Hindlimb muscle (tissue), 1 donor: ENCODE data around the gene SLC16A12. TPM values are rescaled to one million over a fixed set of nuclear protein-coding genes. Genes with fewer than 3 reads are reported as not detected.

ENCODE experiments used
- DNase-seq: peaks from one replicate; pipeline ENCODE4 v3.0.0-alpha.2; 2013
- polyA plus RNA-seq: library from polyadenylated mRNA; unstranded; fragments of 120-200 nt; gene quantifications from one replicate; pipeline ENCODE4 v1.2.1, GENCODE V29; 2013; ENCODE audit not compliant: insufficient read length

Gene SLC16A12
- polyA plus RNA-seq, 1 donor: 1.9 TPM

DNA sequence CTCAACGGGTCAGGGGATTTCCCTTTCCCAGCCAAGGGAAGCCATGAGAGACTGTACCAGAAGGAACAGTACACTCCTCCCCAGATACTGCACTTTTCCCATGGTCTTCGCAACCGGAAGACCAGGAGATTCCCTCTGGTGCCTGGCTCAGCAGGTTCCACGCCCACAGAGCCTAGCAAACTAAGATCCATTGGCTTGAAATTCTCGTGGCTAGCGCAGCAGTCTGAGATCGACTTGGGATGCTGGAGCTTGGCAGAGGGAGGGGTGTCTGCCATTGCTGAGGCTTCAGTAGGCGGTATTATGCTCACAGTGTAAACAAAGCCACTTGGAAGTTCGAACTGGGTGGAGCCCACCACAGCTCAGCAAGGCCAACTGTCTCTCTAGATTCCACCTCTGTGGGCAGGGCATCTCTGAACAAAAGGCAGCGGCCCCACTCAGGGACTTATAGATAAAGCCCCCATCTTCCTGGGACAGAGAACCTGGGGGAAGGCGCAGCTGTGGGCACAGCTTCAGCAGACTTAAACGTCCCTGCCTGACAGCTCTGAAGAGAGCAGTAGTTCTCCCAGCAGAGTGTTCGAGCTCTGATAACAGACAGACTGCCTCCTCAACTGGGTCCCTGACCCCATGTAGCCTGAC lies 29.6 kb downstream of the SLC16A12 start:
- DNase-seq: no peak

DNA sequence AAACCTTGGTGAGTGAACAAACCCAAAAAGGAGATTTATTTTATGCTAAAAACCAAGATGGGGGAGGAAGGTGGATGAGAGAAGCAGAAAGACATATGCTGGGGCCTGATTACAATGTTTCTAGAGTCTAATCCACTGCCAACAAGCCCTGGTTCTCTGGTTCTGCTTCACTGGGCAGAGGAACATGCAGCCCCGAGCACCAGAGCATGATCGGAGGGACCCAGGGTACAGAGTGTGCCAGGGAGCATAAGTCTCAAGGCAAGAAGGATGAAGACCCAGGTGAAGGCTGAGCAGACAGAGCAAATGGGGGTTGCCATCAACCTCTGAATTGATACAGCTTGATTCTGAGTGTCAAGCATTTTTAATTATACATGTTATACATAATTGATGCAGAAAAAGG lies 30.7 kb downstream of the SLC16A12 start:
- DNase-seq: no peak

DNA sequence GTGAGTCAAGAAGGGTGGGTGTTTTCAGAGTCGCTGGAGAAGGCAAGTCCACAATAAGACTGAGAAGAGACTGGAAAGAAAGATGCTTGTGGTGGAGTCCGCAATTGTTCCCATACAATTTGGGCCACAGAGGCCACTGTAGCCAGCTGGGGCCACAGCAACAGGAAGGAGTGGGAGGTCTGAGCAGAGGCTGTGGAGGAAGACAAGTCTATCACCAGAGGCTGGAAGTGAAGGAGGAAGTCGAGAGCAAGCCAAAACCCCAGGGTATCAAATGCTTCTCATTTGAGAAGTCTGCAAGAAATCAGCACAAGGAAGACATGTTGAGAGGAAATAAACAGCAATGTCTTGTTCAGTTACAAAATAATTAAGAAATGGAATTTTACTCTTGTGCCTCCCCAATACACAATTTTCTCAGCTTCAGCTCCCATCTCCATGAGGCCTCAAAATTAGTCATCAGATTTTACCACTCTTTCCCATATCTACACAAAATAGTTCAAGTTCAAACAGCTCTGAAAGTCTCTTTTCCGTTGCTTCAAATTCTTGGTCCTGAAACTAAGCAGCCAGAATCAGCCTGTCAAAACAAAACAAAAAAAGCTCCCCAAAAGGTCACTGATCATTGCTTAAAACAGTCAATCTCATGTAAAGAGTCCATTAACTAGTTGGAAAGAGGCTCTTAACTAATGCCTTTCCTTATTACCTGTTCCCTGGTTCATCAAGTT lies 31.6 kb downstream of the SLC16A12 start:
- no peak for DNase-seq

DNA sequence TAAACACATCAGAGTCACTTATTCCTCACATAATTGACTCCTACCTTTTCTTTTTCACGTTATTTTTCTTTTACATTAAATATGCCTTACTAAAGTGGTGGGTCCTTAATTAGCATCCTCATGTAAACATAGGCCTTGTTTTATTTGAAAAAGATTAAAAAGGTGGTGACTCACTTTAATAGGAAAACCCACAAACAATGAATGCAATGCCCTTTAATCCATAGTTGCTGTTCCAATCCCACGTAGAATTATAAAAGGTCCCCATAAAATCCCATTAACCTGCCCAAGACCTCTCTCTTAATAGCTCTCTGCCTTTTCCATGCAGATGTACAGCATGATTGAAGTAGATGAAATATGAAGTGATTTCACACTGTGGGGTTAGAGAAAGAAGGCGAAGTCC lies 32.2 kb downstream of the SLC16A12 start:
- no peak for DNase-seq

DNA sequence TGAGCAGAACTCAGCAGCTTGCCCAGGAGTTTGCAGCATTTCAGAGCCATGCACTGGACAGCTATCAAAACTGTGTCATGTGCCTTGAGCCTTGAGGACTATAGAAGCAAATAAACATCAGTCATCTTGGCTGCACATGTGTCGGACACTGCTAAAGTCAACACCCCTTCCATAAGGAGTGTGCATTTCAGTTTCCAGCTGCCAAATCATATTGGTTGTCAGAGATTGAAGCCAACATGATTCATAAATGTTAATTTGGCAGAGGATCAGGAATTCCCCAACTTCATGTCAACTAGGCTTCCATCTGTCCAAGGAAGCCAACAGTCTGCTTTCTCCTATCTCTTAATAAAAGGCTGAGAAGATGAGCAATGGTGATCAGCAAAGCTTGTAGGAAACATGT lies 32.8 kb downstream of the SLC16A12 start:
- DNase-seq: no peak

DNA sequence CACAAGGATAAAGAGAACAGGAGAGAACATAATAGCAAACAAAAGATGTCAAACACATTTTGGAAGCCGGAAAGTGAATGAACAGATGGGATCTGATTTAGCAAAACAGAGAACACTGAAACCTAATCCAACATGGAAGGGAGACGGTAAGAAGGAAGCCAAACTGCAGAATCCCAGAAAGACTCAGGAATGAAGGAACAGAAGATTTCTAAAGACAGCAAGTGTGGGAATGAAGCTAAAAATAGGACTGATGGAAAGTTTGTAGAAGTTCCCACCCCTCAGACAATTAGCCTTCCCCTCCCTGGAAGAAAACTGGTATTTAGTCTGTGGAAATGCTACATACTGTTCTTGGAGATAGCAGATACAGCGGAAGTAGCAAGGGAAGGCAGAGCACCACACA lies 40.8 kb downstream of the SLC16A12 start:
- DNase-seq: no peak

DNA sequence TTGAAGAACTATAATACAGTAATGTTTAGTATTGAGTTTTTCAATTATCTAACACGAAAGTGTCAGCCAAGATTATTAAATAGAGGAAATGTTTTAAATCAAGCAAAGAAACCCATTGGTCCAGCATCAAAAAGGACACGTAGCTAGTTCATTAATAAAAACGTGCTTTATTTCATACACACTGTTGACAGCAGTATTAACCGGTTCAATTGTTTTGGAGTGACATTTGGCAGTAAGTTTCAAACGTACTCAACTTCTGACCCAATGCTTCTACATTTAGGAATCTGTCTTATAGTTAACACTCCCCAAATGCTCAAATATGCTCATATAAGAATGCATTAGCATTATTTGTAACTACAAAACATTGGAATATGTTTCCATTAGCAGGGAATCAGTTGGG lies 41.3 kb downstream of the SLC16A12 start:
- no peak for DNase-seq

DNA sequence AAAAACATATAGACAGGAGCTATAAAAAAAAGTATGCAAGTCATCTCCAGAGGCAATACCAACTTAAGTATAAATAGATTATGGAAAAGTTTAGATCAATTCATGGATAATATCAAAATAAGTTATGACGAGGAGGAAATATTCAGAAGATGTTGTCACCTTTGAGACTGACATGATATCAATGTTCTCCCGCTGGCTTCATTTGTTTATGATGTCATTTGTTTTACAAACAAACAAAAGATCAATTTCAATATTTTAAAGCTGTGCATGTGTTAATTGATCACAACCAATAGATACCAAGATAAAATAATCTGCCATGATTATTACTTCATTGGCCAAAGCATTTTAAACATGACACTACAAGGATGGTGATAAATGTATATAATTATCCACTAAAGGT lies 43.5 kb downstream of the SLC16A12 start:
- no peak for DNase-seq

DNA sequence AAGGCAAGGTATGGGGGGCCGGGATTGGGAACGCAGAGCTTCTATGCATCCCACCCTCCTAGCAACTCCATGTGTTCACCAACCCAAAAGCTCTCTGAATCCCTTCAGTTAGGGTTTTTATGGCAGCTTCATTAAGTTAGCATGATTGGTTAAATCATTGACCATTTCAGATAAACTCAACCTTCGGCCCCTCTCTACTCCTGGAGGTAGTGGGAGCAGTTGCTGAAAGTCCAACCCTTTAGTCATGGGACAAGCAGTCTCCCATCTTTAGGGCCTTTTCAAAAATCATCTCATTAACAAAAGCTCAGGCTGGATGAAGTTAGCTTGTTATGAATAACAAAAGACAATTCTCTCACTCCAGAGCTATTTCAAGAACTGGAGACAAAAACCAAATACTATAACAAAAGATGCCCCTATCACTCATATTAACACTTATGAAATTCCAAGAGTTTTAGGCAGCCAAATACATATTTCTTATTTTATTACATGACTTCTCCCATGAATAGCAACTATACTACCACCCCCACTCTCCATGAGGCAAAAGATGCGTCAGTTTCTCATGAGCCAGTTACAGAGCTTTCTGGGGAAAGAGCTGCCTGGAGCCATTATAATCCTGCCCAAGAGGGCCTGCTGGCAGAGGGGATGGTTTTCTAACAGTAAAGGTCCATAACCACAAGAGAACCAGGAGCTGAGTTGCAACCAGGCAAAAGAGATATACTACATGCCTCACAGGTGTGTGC lies 44.6 kb downstream of the SLC16A12 start:
- DNase-seq: no peak

DNA sequence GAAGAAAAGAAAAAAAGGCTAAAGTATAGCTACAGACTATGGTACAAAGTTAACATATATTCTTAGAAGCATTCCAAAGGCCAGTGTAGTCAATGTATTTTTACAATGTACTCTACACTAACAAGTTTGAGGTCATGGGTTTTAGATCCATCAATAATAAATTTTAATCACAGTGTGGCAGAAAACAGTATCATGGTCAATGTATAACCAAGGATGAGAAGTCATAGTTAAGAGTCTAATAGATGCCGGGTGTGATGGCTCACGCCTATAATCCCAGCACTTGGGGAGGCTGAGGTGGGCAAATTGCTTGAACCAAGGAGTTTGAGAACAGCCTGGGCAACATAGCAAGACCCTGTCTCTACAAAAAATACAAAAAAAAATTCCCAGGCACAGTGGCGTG lies 53.1 kb downstream of the SLC16A12 start:
- DNase-seq: no peak

DNA sequence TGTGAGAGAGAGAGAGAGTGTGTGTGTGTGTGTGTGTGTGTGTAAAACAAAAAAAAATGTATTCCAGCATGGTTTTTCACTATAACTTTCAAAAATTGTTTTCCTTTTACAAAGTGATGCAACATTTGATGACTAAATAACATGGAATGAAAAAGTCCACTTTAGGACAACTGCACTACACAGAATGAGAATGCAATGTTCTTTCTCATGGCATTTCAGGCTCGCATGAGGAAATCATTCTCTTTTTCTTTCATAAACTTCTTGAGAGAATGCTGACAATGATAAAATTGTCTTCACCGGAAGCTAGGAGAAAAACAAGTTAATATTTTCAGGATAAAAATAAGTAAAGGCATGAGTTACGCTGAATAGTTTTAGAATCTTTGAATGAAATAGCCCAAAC lies 53.7 kb downstream of the SLC16A12 start:
- DNase-seq: no peak

DNA sequence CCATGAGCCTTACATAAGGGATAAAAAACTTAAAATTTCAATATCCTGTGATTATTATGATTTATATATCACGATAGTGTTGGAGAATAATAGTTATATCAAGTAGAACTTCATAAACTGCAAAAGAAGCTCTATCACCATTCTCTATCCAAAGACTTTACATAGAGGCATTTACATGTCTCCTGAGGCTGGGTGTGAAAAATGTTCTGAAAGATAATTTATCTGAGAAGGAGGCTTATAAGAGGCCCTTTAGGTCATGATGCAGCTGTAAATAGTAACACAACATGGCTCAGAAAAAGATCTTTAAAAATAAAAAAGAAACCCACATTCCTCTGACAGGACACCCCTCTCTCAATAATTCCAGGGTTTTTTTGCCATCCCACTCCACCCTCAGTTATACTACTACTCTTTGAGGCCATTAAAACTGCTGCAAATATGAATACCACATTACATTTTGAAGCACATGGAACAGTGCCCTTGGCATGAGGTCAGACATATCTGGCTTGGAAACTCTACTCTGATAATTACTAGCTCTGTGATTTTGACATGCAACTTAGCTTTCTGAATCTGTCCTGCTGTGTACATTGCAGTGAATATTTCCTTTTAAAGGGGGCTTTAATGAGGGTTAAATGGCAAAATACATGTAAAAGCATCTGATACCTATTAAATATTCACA lies 55.5 kb downstream of the SLC16A12 start:
- peak; percentile 59 for DNase-seq

DNA sequence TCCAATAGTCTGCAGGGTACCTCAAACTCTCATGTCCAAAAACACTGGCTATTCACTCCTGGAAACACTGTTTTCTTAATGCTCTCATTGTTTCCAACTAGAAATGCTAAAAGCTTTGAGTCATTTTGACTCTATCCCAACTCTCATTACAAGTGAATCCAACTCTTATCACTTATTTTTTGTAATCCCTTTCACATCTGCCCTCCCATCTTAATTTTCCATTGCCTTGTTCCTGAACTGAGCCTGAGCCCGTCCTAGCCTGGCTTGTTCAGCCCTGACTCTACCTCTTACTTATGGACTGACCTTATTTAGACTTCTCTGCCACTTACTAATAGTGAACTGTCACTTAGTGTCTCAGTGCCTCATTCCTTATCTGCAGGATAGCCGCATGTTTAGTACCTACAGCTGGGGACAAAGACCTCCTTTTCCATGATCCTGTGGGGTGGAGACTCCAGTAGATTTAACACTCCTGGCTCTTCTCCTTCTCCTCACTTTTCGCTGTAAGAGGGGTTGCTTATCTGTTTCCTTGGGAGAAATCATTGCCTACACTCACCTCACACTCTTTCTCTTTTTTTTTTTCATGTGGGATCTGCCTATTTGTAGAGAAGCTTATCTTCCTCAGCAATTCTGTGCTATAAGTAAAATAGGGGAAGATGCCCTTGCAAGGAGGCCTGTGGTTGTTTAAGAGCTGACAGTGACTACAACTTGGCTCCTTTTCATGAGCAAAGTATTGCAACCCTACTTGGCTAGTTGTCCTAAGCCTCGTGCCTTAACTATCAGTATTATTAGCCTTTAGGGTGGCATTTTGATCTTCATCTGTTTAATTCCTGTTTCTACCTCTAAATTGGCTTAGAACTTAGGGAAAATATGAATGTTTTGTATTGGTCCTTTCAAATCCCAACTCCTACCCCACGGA lies 56.4 kb downstream of the SLC16A12 start:
- no peak for DNase-seq

DNA sequence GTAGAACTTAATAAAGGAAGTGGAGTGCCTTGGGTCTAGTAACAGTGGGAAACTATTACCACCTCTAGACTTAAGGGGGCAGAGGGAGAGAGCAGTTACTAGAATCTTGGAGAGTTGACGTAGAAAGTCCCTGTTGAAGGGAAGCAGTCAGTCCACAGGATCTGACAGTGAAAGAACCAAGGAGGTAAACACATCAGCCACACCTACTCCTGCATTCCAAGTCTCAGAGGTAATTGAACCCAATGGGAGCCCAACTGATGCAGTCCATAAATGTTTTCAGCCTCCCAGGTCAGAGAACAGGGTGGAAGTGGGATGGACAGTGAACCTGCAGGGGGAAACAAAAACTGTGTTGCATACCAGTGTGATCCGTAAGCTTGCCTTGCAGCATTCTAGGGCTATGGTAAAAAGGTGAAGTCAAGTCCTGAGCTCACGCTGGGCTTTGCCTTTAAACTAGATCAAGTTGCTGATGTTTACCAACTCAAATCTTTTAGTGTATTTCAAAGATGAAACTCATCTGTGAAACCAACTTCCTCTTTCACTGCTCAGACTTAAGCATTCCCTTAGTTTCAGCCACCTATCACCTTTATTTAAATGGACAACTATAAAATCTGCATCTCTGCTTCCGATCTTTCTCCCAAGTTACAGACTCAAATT lies 57.2 kb downstream of the SLC16A12 start:
- DNase-seq: no peak

DNA sequence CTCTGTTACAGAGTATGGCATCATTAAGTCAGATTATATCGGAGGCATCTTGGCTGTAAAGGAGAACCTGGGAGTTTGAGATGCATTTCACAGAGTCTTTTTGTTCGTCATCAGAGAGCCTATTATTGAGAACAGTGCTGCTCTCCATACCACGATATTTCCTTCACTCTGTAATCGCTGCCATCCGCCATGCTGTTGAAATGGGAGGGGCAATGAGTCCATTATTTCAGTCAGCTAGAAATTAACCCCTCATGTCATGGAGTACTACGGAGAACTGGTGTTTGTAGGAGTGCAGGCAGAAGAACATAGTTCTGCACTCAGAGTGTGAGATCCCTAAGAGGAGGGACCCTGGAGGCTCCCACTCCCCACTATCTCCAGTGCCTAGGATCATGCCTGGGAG lies 59.2 kb downstream of the SLC16A12 start:
- DNase-seq: no peak

DNA sequence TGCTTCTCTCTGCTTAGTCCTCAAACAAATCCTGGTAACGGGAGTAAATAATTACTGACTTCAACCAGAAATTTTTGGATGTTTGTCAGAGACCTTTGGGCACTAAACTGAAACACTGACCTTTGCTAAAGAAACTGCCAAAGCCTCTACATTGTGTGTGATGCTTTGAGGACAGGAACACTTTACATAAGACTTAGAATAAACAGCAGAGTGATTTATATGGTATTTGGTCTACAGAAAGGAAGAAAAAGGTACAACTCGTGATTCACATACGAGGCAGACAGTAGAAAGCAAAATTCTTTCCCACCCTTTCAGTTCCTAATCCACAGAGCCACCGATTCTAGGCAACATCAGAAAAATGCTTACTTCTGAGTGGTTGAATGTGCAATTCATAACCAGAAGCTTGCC lies 59.8 kb downstream of the SLC16A12 start:
- no peak for DNase-seq

DNA sequence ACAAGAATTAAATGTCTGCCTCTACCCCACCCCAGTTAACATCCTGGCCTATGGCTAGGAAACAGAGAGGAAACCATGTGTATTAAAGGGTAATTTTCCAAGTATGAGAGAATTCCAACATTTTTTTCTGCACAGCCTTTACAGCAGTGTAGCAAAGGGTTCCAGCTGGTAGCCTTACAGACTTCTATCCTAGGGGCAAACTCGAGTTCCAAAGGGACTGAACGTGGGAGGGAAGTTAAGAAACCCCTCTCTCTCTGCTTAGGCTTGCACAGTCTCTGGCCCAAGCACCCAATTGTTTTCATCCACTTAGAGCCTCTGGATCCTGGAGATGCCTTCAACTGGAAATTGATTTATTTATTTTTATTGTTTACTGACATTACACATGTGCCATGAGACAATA lies 60.3 kb downstream of the SLC16A12 start:
- no peak for DNase-seq

DNA sequence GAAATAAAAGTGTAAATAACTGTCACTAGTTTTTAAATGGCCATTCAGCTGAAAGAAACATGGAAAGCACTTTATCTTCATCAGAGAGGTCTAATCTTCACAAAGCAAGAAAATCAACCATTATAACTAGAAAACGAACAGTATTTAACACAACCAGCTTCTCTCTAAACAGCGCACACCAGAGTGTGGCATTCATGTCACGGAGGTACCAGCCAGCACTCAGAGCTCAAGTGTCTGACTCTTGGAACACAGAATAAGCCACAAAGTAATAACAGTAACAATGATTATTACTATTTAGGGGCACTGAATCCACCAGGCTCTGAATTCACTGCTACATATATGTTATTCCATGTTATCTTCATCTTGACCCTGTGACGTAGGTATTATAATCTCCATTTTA lies 60.9 kb downstream of the SLC16A12 start:
- no peak for DNase-seq

DNA sequence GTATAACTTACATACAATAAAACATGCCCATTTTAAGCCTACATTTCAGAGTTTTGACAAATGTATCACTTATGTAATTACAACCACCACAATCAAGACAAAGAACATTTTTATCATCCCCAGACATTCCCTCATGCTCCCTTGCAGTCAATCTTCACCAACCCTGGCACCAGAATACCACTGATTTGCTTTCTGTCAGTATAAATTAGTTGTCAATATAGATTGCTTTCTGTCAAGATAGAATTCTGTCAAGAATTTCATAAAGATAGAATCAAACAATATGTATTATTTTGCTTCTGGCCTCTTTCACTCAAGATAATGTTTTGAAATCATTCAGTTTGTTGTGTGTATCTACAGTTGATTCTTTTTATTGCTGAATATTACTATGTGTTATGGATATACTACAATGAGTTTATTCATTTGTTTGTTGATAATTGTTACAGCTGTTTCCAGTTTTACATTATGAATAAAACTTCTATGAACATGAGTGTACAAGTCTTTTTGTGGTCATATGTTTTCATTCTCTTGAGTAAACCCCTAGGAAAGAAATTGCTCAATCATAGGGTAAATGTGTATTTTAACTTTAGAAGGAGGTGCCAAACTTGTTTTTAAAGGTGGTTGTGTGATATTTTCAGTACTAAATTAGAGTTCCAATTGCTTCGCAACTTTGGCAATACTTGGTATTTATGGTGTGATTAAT lies 64.1 kb downstream of the SLC16A12 start:
- DNase-seq: no peak

DNA sequence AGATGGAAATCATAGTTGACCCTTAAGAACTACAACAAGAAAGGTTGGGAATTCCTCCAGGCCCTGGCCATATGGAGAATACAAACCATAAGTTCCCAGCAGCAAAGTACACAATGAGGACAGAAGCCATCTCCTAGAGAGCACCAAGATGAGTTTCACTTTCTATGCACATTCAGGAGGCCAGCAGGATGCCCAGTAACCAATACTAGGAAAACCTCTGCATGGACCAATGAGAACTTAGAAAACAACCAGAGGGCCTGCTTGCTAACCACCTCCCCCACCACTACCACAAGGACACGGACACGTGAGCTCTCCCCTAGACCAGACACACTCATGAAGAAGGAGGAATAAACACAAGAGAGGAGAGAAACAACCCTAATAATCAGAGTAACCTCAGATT lies 64.8 kb downstream of the SLC16A12 start:
- DNase-seq: no peak

DNA sequence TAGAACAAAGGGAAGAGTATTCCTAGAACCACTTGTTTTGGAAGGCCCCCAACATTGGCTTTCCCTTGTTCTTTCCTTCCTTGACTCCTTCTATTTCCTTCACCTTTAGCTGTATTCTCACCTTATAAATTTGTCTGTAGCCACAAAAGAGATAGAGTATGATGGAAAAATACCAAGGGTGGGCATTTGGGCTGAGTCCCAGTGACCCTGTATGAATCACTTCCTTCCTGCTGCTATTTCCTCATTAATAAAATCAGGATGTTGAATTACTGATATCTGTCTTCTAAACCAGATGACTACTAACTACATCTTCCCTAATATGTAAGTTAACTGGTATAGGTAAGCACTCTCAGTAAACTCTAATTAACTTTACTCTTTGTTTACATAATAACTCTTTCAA lies 65.9 kb downstream of the SLC16A12 start:
- no peak for DNase-seq
